ENCODE results near the gene ZNF827. TPM values are rescaled to one million over a fixed set of nuclear protein-coding genes. Genes with fewer than 3 reads are reported as not detected.

The ZNF827 gene
- total RNA-seq, 4 donors from 2014 or later: 3.0 to 11.0 (median 8.8) TPM

DNA sequence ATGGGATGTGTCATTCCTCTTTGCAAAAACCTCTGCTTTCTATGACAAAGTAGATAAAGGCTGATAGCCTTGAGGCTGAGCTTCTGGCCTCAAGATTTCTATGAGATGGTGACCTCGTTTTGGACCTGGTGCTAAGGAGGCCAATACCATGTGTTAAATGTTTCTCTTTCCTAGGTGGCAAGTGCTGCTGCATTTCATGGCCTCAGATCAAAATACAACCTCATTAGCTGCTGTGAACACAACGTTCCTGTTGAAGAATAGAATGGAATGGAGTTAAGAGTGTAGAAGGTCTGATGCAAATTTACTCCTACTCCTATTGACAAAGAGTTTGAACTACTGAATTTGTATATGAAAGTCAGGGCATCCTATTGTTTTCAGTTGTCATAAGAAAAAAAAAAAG is 146.6 kb downstream of the ZNF827 start:
- H3K36me3 ChIP-seq: no peaks in the 10 kb centered on the region
- H3K9me3 ChIP-seq: no peaks in the 10 kb centered on the region
- no peak overlapping the region for H3K4me3 ChIP-seq
- no peak for TF ChIP-seq POLR2AphosphoS5 (IDR thresholded peaks at IDR 0.05)
- TF ChIP-seq, protein P1, sequence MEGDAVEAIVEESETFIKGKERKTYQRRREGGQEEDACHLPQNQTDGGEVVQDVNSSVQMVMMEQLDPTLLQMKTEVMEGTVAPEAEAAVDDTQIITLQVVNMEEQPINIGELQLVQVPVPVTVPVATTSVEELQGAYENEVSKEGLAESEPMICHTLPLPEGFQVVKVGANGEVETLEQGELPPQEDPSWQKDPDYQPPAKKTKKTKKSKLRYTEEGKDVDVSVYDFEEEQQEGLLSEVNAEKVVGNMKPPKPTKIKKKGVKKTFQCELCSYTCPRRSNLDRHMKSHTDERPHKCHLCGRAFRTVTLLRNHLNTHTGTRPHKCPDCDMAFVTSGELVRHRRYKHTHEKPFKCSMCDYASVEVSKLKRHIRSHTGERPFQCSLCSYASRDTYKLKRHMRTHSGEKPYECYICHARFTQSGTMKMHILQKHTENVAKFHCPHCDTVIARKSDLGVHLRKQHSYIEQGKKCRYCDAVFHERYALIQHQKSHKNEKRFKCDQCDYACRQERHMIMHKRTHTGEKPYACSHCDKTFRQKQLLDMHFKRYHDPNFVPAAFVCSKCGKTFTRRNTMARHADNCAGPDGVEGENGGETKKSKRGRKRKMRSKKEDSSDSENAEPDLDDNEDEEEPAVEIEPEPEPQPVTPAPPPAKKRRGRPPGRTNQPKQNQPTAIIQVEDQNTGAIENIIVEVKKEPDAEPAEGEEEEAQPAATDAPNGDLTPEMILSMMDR (IDR thresholded peaks at IDR 0.05): no peak
- no peak for TF ChIP-seq EP300 (IDR thresholded peaks at IDR 0.05)
- TF ChIP-seq POLR2A (IDR thresholded peaks at IDR 0.05): no peak
- H3K27me3 ChIP-seq: no peaks in the 10 kb centered on the region
- no peak for DNase-seq (ENCODE audit: low spot score in 2 of 2)
- 44% methylated on average over 2 of the region's 2 CpGs for WGBS
- H3K27ac ChIP-seq: no peak overlapping the region
- peaks cover 3% of the 10 kb centered on the region for H3K4me1 ChIP-seq

DNA sequence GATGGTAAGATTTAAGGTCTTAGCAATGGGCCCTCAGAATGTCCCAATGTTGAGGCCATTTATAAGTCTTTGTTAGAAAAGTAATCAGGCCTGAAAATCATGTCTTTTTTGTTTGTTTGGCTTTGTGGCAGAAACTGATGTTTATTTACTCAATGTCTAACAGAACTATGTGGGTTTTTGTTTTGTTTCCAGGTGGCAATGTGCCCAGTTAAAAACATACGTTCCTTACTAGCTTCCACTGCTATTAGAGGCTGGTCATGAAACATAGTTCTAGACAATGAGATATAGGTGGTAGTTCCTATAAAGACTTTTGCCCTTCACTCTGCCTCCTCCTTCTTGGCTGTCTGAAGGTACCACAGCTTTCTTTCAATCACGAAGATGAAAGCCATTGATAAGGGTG is 149.9 kb downstream of the ZNF827 start:
- H3K27ac ChIP-seq: no peak overlapping the region
- no peak for TF ChIP-seq POLR2AphosphoS5 (IDR thresholded peaks at IDR 0.05)
- TF ChIP-seq, protein P1 (IDR thresholded peaks at IDR 0.05): no peak
- no peak for TF ChIP-seq POLR2A (IDR thresholded peaks at IDR 0.05)
- no peak for TF ChIP-seq EP300 (IDR thresholded peaks at IDR 0.05)
- no peaks in the 10 kb centered on the region for H3K4me1 ChIP-seq
- H3K27me3 ChIP-seq: no peaks in the 10 kb centered on the region
- H3K9me3 ChIP-seq: no peaks in the 10 kb centered on the region
- 66% methylated on average over 2 of the region's 2 CpGs for WGBS
- DNase-seq (ENCODE audit: low spot score in 2 of 2): no peak
- no peaks in the 10 kb centered on the region for H3K36me3 ChIP-seq
- no peak overlapping the region for H3K4me3 ChIP-seq

DNA sequence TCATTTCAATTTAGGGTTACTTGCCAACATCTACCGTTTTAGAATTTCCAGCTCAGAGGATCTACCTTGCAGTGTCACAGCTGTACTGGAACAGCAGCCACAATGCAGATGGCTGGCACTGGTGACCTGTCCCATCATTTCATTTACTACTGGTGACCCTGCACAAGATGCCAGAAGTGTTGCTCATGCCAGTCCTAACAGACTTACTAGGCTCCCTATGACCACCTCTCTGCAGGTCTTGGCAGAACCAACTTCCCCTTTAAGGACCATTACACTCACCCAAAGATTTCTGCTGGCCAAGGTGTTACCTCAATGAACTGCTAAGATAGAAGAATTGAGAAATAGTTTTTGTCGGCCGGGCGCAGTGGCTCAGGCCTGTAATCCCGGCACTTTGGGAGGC is 151.8 kb downstream of the ZNF827 start:
- Histone ChIP-seq H3K4me1 (no peaks in the 10 kb centered on the region), H3K27ac (no peak overlapping the region), H3K4me3 (no peak overlapping the region), H3K27me3 (no peaks in the 10 kb centered on the region), H3K9me3 (no peaks in the 10 kb centered on the region), H3K36me3 (no peaks in the 10 kb centered on the region)
- WGBS: 89% methylated on average over 5 of the region's 5 CpGs
- DNase-seq (ENCODE audit: low spot score in 2 of 2): no peak
- TF ChIP-seq EP300 (IDR thresholded peaks at IDR 0.05): no peak
- TF ChIP-seq POLR2A (IDR thresholded peaks at IDR 0.05): no peak
- no peak for TF ChIP-seq POLR2AphosphoS5 (IDR thresholded peaks at IDR 0.05)
- TF ChIP-seq, protein P1 (IDR thresholded peaks at IDR 0.05): no peak

DNA sequence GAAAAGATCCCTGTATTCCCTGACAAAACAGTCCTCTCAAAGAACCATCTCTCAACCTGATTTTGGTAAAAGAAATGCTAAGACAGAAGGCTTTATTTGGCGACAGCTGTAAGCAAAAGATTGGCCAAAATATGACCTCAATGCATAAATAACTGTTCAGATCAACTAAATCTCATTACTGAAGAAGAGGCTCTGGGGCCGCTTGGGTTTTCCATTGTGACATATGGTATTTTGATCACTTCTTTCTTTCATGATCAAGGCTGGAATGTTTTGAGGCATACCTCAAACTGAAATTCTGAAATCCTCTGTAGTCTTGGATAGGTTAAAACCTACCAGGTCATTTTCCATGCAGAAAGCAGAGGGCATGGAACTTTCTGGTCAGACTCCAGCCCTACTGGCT is 152.4 kb downstream of the ZNF827 start:
- TF ChIP-seq POLR2A (IDR thresholded peaks at IDR 0.05) (no peak), EP300 (IDR thresholded peaks at IDR 0.05) (no peak), POLR2AphosphoS5 (IDR thresholded peaks at IDR 0.05) (no peak)
- TF ChIP-seq, protein P1 (IDR thresholded peaks at IDR 0.05): no peak
- H3K9me3 ChIP-seq: no peaks in the 10 kb centered on the region
- H3K27ac ChIP-seq: no peak overlapping the region
- 72% methylated on average over 2 of the region's 2 CpGs for WGBS
- no peak overlapping the region for H3K4me3 ChIP-seq
- H3K36me3 ChIP-seq: no peaks in the 10 kb centered on the region
- DNase-seq (ENCODE audit: low spot score in 2 of 2): no peak
- H3K27me3 ChIP-seq: no peaks in the 10 kb centered on the region
- H3K4me1 ChIP-seq: no peaks in the 10 kb centered on the region

DNA sequence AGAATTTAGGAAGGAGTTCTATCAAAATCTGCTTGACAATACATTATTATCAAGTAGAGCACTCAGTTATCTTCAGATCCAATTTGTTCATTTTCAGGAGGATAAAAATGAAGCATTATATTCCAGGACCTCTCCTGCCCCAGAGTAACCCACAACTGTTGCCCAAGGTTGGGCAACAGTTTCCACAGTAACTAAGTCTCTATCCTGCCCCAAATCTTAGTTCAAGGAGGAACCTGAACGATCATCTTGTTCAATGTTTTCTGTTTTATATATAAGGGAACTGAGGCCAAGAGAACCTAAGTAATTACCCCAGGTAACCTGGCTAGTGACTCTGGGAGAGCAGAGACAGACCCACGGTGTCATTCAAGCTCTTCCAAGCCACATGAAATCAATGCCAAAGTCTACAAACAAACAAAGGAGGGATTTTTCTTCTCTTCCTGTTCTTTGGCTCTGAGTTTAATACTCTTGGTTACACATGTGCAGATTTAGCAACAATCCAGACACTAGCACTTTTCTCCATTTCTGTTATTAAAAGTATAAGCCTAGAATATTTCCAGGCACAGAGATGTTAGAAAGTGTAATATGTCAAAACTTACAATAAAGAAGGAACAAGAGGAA is 153.1 kb downstream of the ZNF827 start:
- 45% methylated on average over 2 of the region's 2 CpGs for WGBS
- no peak overlapping the region for H3K27ac ChIP-seq
- H3K4me3 ChIP-seq: no peak overlapping the region
- DNase-seq (ENCODE audit: low spot score in 2 of 2): no peak
- no peaks in the 10 kb centered on the region for H3K27me3 ChIP-seq
- H3K4me1 ChIP-seq: no peaks in the 10 kb centered on the region
- H3K9me3 ChIP-seq: no peaks in the 10 kb centered on the region
- no peak for TF ChIP-seq POLR2AphosphoS5 (IDR thresholded peaks at IDR 0.05)
- no peak for TF ChIP-seq EP300 (IDR thresholded peaks at IDR 0.05)
- TF ChIP-seq POLR2A (IDR thresholded peaks at IDR 0.05): no peak
- TF ChIP-seq, protein P1 (IDR thresholded peaks at IDR 0.05): no peak
- H3K36me3 ChIP-seq: no peaks in the 10 kb centered on the region
